T follicular helper cell (primary cell): ENCODE results near the gene MUC20.
"Not testable (repeated sequence)": the region's sequence is repeated elsewhere in the genome, so short reads cannot be mapped to it uniquely, and the experiment has no call there.

ENCODE experiments used
- DNase-seq: peaks from one replicate; pipeline ENCODE4 v3.0.0-alpha.2; 2020; ENCODE audit warnings: low read depth

The MUC20 gene

DNA sequence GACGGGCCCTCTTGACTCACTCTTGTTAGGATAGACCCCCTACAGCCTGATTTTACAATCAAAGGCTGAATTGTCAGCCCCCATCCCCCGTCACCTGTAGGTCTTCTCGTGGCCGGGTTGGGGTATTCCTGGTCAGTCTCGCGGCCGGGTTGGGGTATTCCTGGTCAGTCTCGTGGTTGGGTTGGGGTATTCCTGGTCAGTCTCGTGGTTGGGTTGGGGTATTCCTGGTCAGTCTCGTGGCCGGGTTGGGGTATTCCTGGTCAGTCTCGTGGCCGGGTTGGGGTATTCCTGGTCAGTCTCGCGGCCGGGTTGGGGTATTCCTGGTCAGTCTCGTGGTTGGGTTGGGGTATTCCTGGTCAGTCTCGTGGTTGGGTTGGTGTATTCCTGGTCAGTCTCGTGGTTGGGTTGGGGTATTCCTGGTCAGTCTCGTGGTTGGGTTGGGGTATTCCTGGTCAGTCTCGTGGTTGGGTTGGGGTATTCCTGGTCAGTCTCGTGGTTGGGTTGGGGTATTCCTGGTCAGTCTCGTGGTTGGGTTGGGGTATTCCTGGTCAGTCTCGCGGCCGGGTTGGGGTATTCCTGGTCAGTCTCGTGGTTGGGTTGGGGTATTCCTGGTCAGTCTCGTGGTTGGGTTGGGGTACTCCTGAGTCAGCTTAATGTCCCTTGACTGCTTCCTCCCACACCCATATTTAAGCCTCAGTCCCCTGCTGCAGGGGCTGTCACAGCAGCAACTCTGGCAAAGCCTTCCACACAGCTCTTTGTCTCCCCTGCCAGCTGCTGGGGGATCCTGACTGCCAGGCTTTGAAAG, 50.3 kb downstream of the MUC20 start:
- not testable (repeated sequence) for DNase-seq

GRCh38 chr3:195771646-195772300, 51.0 kb downstream of the MUC20 start:
- DNase-seq: no peak

DNA sequence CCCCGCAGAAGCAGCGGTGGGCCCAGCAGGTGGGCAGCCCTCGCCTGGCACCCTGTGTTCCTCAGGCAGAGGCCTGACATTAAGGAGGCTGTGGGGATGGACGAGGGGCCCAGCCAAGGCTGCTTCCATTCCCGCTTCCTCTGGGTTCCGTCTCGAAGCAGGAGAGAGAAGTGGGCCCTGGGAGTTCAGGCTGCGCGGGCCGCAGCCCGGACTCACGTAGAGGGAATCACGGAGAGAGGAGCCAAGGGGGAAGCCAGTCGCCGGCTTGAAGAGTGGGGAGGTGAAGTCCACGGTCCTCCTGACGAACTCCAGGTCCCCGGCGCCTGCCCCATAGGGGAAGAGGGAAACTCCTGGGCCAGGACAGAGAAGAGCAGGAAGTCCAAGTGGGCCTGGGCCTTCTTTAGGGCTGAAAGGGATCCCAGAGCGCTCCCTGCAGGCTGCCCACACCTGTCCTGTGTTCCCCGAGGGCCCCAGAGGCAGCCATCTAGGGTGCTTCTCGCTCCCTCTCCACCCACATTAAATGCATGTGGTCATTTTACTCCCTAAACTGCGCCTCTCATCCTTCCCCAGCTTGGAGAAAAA, 53.3 kb downstream of the MUC20 start:
- no peak for DNase-seq

- no peak for DNase-seq
These were observed 54.1 kb downstream of the MUC20 start for GRCh38 chr3:195774917-195775316.

- DNase-seq: no peak
These were observed 57.2 kb downstream of the MUC20 start for GRCh38 chr3:195777975-195778374.

DNA sequence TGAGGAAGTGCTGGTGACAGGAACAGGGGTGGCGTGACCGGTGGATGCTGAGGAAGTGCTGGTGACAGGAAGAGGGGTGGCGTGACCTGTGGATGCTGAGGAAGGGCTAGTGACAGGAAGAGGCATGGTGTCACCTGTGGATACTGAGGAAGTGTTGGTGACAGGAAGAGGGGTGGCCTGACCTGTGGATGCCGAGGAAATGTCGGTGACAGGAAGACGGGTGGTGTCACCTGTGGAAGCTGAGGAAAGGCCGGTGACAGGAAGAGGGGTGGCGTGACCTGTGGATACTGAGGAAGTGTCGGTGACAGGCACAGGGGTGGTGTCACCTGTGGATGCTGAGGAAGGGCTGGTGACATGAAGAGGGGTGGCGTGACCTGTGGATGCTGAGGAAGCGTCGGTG, 60.5 kb downstream of the MUC20 start:
- DNase-seq: not testable (repeated sequence)
